Left forelimb (tissue), 1 donor: ENCODE results near the gene STAG1.
"Not testable (repeated sequence)": the region's sequence is repeated elsewhere in the genome, so short reads cannot be mapped to it uniquely, and the experiment has no call there.

Experiments
- DNase-seq: peaks from one replicate; pipeline ENCODE4 v3.0.0-alpha.2; 2018; ENCODE audit warnings: low spot score

Gene STAG1

GRCh38 chr3:136645915-136646314, 106.3 kb downstream of the STAG1 start:
- no peak for DNase-seq

DNA sequence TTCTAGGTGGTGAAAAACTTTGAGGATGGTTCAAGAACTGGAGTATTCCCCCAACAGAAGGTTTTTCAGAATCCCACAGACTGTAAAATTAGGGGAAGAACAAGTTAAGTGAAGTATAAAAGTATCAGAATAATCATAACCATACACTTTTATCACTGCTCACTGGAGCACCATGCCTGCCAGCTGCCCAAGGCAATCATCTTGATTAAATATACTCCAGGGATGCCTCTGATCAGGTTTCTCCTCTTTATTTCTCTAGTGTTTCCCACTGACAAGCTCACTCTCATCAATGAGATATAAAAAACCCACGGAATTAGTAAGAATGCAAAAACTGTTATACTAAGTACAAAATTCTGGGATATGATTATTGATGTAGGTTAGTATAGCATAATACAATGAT, 108.0 kb downstream of the STAG1 start:
- DNase-seq, result no peak

GRCh38 chr3:136643380-136643779, 108.8 kb downstream of the STAG1 start:
- not testable (repeated sequence) for DNase-seq

DNA sequence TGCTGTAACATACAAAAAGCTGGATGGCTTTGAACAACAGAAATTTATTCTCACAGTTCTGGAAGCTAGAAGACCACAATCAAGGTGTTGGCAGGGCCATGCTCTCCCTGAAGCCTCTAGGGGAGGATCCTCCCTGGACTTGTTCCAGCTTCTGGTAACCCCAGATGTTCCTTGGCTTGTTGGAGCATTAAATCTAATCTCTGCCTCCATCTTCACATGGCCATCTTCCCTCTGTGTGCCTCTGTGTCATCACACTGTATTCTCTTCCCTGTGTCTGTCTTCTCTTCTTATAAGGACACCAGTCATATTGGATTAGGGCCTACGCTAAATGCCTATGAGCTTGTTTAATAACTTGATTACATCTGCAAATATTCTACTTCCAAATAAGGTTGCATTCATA, 109.5 kb downstream of the STAG1 start:
- DNase-seq, result no peak

GRCh38 chr3:136639069-136639468, 113.1 kb downstream of the STAG1 start:
- DNase-seq, result no peak

DNA sequence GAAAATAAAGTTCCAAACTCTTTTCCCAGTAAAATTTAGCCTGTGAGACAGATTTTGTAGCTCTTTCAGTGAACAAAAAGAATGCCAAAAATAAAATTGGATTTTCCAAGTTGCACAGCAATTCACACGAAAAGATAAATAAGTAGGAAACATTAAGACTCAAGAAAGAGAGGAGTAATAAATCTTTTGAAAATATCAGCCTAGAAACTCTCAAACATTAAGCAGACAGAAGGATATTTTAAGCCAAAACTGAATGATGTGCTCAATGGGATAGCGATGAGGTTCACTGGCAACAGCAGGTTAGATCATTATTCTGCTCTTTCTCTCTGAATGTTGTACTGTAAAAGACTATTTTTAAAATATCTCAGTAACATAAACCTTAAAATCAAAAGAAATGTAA, 115.0 kb downstream of the STAG1 start:
- no peak for DNase-seq

DNA sequence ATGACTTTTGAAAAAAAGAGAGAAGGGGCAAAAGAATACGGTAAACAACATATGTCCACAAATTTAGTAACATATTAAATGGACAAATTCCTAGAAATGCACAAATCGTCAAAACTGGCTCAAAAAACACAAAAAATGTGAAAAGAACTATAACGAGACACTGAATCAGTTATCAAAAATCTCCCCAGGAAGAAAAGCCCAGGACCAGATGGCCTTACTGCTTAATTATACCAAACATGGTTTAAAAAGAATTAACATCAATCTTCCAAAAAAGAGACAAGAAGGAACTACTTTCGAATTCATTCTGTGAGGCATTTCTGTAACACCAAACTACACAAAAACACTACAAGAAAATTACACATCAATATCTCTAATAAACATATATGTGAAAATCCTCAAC, 117.4 kb downstream of the STAG1 start:
- DNase-seq, result no peak

GRCh38 chr3:136632625-136633081, 119.5 kb downstream of the STAG1 start:
- DNase-seq, result no peak

DNA sequence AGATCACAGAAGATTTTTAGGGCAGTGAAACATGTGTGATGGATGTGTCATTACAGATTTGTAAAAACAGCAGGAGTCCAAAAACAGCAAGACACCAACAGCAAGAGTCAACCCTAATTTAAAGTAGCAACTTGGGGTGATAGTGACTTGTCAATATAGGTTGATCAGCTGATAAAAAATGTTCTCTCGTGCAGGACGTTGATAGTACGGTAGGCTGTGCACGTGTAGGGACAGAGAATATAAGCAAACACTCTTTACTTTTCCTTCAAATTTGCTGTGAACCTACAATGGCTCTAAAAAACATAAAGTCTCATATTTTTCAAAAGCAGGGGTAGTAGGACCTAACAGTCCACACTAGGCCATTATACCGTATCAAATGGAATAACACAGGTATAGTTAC, 120.8 kb downstream of the STAG1 start:
- DNase-seq, result no peak

GRCh38 chr3:136630915-136631314, 121.3 kb downstream of the STAG1 start:
- DNase-seq, result no peak

DNA sequence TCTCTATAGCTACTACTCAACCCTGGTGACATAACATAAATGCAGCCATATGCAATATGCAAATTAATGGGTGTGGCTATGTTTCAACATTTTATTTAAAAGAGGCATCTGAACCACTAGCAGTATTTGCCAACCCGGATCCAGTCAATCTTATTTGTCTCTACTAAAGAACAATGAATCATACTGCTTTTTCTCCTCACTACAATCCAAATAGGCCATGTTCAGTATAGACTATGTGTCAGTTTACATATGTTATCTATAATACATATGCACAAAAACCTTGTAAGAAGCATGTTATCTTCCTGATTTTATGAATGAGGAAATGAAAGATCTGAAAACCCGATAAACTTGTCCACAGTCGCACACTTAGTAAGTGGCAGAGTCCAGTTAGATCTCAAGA, 125.7 kb downstream of the STAG1 start:
- DNase-seq, result no peak

- no peak for DNase-seq
These were observed 127.0 kb downstream of the STAG1 start for GRCh38 chr3:136624894-136625815.

- DNase-seq, result no peak
These were observed 127.8 kb downstream of the STAG1 start for GRCh38 chr3:136624371-136624770.

- no peak for DNase-seq
These were observed 130.6 kb downstream of the STAG1 start for GRCh38 chr3:136621628-136622027.

- no peak for DNase-seq
These were observed 131.7 kb downstream of the STAG1 start for GRCh38 chr3:136620436-136620835.

DNA sequence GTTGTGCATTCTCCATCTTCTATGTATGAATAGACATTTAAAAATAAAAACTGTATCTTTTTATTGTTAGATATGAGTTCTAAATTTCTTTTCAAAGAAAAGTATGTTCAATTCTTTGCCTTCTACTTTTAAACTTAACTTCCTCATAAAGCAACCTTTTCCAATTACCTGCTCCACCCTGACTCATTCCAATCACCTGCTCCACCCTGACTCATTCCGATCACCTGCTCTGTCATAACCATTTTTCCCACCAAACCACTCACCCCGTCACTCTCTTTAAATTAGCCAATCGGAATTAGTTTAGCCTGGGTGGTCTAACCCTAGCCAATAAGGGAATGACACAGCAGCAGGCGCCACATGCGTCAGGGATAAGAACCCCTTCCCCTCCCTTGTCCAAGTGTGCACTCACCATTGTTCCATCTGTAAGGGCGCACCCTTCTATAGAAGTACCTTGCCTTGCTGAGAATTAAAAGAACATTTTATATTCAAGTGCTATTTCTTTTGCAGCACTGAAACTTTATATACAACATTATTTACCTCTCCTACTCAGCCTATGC, 134.1 kb downstream of the STAG1 start:
- DNase-seq, result not testable (repeated sequence)

DNA sequence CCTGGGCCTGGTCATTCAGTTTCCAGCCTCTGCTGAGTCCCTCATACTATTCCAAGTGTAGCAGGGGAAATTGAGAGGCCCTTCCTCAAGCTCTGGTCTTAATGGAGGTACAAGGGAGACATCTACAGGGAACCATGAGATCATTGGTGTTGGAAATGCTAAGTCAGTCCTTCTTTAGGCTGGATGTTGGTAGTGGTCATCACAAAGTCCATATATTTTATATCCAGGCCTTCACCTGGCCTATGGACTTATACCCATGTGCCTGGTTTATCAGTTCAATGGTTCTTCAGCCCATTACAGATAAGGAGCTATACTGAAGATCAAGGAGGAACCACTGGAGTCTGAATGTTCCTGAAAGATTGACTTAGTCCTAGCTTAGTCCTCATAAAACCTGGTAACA, 135.0 kb downstream of the STAG1 start:
- no peak for DNase-seq

- DNase-seq, result no peak
These were observed 139.7 kb downstream of the STAG1 start for GRCh38 chr3:136612512-136612911.

- DNase-seq, result no peak
These were observed 145.2 kb downstream of the STAG1 start for GRCh38 chr3:136606990-136607389.

GRCh38 chr3:136606216-136606615, 146.0 kb downstream of the STAG1 start:
- not testable (repeated sequence) for DNase-seq

- DNase-seq, result no peak
These were observed 147.2 kb downstream of the STAG1 start for GRCh38 chr3:136604961-136605360.

GRCh38 chr3:136602818-136603217, 149.4 kb downstream of the STAG1 start:
- no peak for DNase-seq

DNA sequence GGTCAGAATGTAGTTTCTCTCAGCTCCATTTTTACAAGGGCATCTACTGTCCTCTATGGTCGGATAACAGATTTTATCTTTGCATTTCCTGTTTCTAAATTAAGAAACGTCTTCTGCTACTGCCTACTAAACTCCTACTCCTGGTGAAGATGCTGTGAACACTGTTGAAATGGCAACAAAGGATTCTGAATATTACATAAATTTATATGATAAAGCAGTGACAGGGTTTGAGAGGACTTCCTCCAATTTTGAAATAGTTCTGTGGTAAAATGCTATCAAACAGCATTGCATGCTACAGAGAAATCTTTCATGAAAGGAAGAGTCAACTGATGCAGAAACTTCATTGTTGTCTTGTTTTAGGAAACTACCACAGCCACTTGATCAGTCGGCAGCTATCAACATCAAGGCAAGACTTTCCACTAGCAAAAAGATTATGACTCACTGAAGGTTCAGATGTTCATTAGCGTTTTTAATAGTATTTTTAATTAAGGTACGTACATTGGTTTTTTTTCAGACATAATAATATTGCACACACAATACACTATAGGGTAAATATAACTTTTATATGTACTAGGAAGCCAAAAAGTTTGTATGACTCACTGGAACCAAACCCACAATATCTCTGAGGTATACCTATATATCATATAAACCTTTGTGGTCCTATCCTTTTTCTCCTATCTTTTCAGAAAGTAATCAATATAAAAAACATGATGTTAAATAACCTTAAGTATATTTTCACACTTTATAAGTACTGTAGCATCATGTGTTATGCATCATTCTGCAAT, 156.1 kb downstream of the STAG1 start:
- no peak for DNase-seq
